Astrocyte (in vitro differentiated cells and primary cell): ENCODE measurements around the gene AP4E1. TPM values are rescaled to one million over a fixed set of nuclear protein-coding genes. Genes with fewer than 3 reads are reported as not detected.

Source experiments
- DNase-seq: peaks from one replicate; pipeline ENCODE4 v3.0.0-alpha.2; 2010; ENCODE audit warnings: low read depth
- FAIRE-seq: peaks from 2 replicates; lab custom pipeline; 2011; peaks lifted over from hg19 to GRCh38; lab: Jason Lieb, UNC
- H2AFZ ChIP-seq: 2 replicates; pipeline ENCODE4 v1.6.0; 2012; ENCODE audit warnings: low read depth, low read length, inconsistent platforms
- H3K27ac ChIP-seq: 2 replicates; pipeline ENCODE4 v1.5.1; 2011; ENCODE audit warnings: low read depth, low read length, inconsistent platforms
- H3K27me3 ChIP-seq: 2 replicates; pipeline ENCODE4 v1.6.0; 2011; ENCODE audit warnings: low read length, inconsistent platforms; ENCODE audit not compliant: insufficient read depth
- H3K36me3 ChIP-seq: 2 replicates; pipeline ENCODE4 v1.5.1; 2011; ENCODE audit warnings: low read length, inconsistent platforms; ENCODE audit not compliant: insufficient read depth
- H3K4me1 ChIP-seq: 2 replicates; pipeline ENCODE4 v1.5.1; 2011; ENCODE audit warnings: low read length, inconsistent platforms; ENCODE audit not compliant: insufficient read depth
- H3K4me2 ChIP-seq: 2 replicates; pipeline ENCODE4 v1.6.0; 2012; ENCODE audit warnings: low read length, inconsistent platforms
- H3K4me3 ChIP-seq: 2 replicates; pipeline ENCODE4 v1.5.1; 2011; ENCODE audit warnings: low read depth, mild to moderate bottlenecking, low read length, inconsistent platforms; ENCODE audit not compliant: insufficient read depth
- H3K79me2 ChIP-seq: 2 replicates; pipeline ENCODE4 v1.6.0; 2012; ENCODE audit warnings: mild to moderate bottlenecking, low read length, inconsistent platforms; ENCODE audit not compliant: insufficient read depth
- H3K9ac ChIP-seq: 2 replicates; pipeline ENCODE4 v1.6.0; 2012; ENCODE audit warnings: mild to moderate bottlenecking, low read length, inconsistent platforms
- H3K9me3 ChIP-seq: 2 replicates; pipeline ENCODE4 v1.5.1; 2012; ENCODE audit warnings: low read depth, mild to moderate bottlenecking, low read length, inconsistent platforms; ENCODE audit not compliant: insufficient read depth
- H4K20me1 ChIP-seq: 2 replicates; pipeline ENCODE4 v1.6.0; 2012; ENCODE audit warnings: low read length, inconsistent platforms; ENCODE audit not compliant: insufficient read depth
- H3K27ac Mint-ChIP-seq: one replicate; pipeline ENCODE4 v1.8.0; 2021; ENCODE audit warnings: mild to moderate bottlenecking, mixed read lengths; ENCODE audit not compliant: unreplicated experiment
- H3K27me3 Mint-ChIP-seq: one replicate; pipeline ENCODE4 v1.8.0; 2021; ENCODE audit warnings: low read depth, mixed read lengths; ENCODE audit not compliant: unreplicated experiment
- H3K36me3 Mint-ChIP-seq: one replicate; pipeline ENCODE4 v1.8.0; 2021; ENCODE audit warnings: low read depth, mixed read lengths; ENCODE audit not compliant: unreplicated experiment
- H3K4me1 Mint-ChIP-seq: one replicate; pipeline ENCODE4 v1.8.0; 2021; ENCODE audit warnings: low read depth, mixed read lengths; ENCODE audit not compliant: unreplicated experiment
- H3K4me3 Mint-ChIP-seq: one replicate; pipeline ENCODE4 v1.8.0; 2021; ENCODE audit warnings: mild to moderate bottlenecking, moderate library complexity, mixed read lengths; ENCODE audit not compliant: unreplicated experiment
- H3K9me3 Mint-ChIP-seq: one replicate; pipeline ENCODE4 v1.8.0; 2021; ENCODE audit warnings: mild to moderate bottlenecking, mixed read lengths; ENCODE audit not compliant: unreplicated experiment
- CTCF ChIP-seq: IDR thresholded peaks from 2 replicates; pipeline ENCODE4 v1.5.1; 2011; ENCODE audit warnings: low read depth, mild to moderate bottlenecking, inconsistent platforms, low read length, moderate library complexity; ENCODE audit not compliant: insufficient read depth
- EZH2 ChIP-seq: IDR thresholded peaks from 2 replicates; pipeline ENCODE4 v1.6.1; 2012; ENCODE audit warnings: mild to moderate bottlenecking, low read length, inconsistent platforms; ENCODE audit not compliant: insufficient read depth
- total RNA-seq: library from RNA; stranded (reverse); gene quantifications from 2 replicates; pipeline ENCODE4 v1.2.1, GENCODE V29; 2021

Gene AP4E1
- total RNA-seq, 1 donor from 2014 or later = 16.4 TPM

DNA sequence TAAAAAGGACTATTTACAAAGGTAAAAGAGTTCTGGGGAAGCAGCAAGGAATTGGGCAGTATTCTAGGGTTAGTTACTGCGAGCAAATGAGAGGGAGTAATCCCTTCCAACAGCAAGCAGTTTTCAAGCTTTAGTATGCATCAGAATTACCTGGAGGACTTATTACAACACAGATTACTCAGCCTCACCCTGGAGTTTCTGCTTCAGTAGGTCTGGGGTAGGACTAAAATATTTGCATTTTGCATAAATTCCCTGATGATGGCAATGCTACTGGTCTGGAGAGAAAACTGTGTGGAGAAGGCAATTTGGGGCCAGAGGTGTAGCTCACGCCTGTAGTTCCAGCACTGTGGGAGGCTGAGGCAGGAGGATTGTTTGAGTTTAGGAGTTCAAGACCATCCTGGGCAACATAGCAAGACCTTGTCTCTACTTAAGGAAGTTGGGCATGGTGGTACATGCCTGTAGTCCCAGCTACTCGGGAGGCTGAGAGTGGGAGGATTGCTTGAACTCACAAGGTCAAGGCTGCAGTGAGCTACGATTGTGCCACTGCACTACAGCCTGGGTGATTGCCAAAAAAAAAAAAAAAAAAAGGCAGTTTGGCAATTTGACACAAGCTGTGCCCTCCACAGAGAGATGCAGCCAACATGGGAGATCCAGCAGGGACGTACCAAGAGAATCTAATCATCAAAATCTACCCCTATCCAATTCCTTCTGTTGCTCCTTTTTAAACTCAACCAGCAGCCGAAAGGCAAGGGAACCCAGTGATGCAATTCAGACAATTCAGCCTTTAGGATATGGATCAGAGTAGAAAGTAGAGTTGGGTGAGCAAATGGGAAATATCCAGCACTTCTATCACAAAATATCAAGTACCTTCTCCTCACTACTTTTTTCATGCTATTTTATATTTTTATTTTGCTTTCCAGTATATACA lies 27.1 kb upstream of the AP4E1 start:
- Mint-ChIP-seq H3K4me3 (no peak overlapping the region), H3K9me3 (no peaks in the 10 kb centered on the region), H3K36me3 (no peaks in the 10 kb centered on the region), H3K27ac (peak overlapping the region; percentile 99), H3K27me3 (no peaks in the 10 kb centered on the region), H3K4me1 (peaks cover 51% of the 10 kb centered on the region)
- Histone ChIP-seq H2AFZ (no peak overlapping the region), H3K9ac (no peak overlapping the region), H3K4me2 (no peak overlapping the region), H3K27me3 (no peaks in the 10 kb centered on the region), H3K36me3 (no peaks in the 10 kb centered on the region), H3K79me2 (no peaks in the 10 kb centered on the region), H3K9me3 (no peaks in the 10 kb centered on the region), H3K27ac (no peak overlapping the region), H4K20me1 (no peaks in the 10 kb centered on the region), H3K4me3 (no peak overlapping the region), H3K4me1 (peaks cover 14% of the 10 kb centered on the region)
- no peak for FAIRE-seq
- TF ChIP-seq CTCF = no peak
- no peak for TF ChIP-seq EZH2
- DNase-seq = peak; percentile 23

- Mint-ChIP-seq H3K27me3 (no peaks in the 10 kb centered on the region), H3K27ac (peak overlapping the region; percentile 99), H3K4me1 (peaks cover 44% of the 10 kb centered on the region), H3K36me3 (no peaks in the 10 kb centered on the region), H3K9me3 (no peaks in the 10 kb centered on the region), H3K4me3 (no peak overlapping the region)
- TF ChIP-seq EZH2 (no peak), CTCF (no peak)
- H3K36me3 ChIP-seq = no peaks in the 10 kb centered on the region
- FAIRE-seq (no peak), DNase-seq (peak; percentile 57)
- no peak overlapping the region for H3K4me3 ChIP-seq
- H3K4me2 ChIP-seq = peak overlapping the region; percentile 68
- H3K79me2 ChIP-seq = no peaks in the 10 kb centered on the region
- no peaks in the 10 kb centered on the region for H3K9me3 ChIP-seq
- H3K27ac ChIP-seq = no peak overlapping the region
- no peaks in the 10 kb centered on the region for H3K27me3 ChIP-seq
- no peaks in the 10 kb centered on the region for H4K20me1 ChIP-seq
- no peak overlapping the region for H3K9ac ChIP-seq
- no peak overlapping the region for H2AFZ ChIP-seq
- peaks cover 14% of the 10 kb centered on the region for H3K4me1 ChIP-seq
These were observed 24.6 kb upstream of the AP4E1 start for GRCh38 chr15:50883903-50884302.

- Histone ChIP-seq H3K4me1 (peaks cover 14% of the 10 kb centered on the region), H3K36me3 (no peaks in the 10 kb centered on the region), H3K79me2 (no peaks in the 10 kb centered on the region), H3K9me3 (no peaks in the 10 kb centered on the region), H3K27ac (peak overlapping the region; percentile 74), H3K4me3 (no peak overlapping the region), H3K27me3 (no peaks in the 10 kb centered on the region), H3K4me2 (peak overlapping the region; percentile 68), H3K9ac (peak overlapping the region; percentile 63), H4K20me1 (no peaks in the 10 kb centered on the region), H2AFZ (no peak overlapping the region)
- Mint-ChIP-seq H3K36me3 (no peaks in the 10 kb centered on the region), H3K4me3 (peak overlapping the region; percentile 27), H3K4me1 (peaks cover 42% of the 10 kb centered on the region), H3K27ac (peak overlapping the region; percentile 99), H3K9me3 (no peaks in the 10 kb centered on the region), H3K27me3 (no peaks in the 10 kb centered on the region)
- TF ChIP-seq CTCF (no peak), EZH2 (no peak)
- DNase-seq (peak; percentile 50), FAIRE-seq (no peak)
These were observed 23.9 kb upstream of the AP4E1 start for GRCh38 chr15:50884540-50884939.
